H7 (cell line): ENCODE results near the gene GALNTL6. TPM values are rescaled to one million over a fixed set of nuclear protein-coding genes. Genes with fewer than 3 reads are reported as not detected.

Experiments
- DNase-seq: peaks from one replicate; pipeline ENCODE4 v3.0.0; 2012
- H3K27me3 ChIP-seq: 2 replicates; pipeline ENCODE4 v1.6.0; 2011; ENCODE audit warnings: mild to moderate bottlenecking, low read length; ENCODE audit not compliant: control insufficient read depth, insufficient read depth
- H3K36me3 ChIP-seq: replicated peaks from 2 replicates; pipeline ENCODE4 v1.5.1; 2011; ENCODE audit warnings: low read length; ENCODE audit not compliant: control insufficient read depth, insufficient read depth
- H3K4me3 ChIP-seq: 2 replicates; pipeline ENCODE4 v1.5.1; 2011; ENCODE audit warnings: low read depth, mild to moderate bottlenecking, control low read depth, low read length, moderate library complexity; ENCODE audit not compliant: insufficient read depth
- total RNA-seq: library from RNA; depleted of rRNA; stranded (reverse); fragments of >200 nt; shearing (Covaris generic); gene quantifications from 2 replicates; pipeline ENCODE4 v1.2.3, GENCODE V29; 2014

Gene GALNTL6
- total RNA-seq, 1 experiment from 2014 or later = 0.24 TPM

GRCh38 chr4:172680691-172681090 is 867.5 kb downstream of the GALNTL6 start:
- Histone ChIP-seq H3K36me3 (no peaks in the 10 kb centered on the region), H3K27me3 (no peaks in the 10 kb centered on the region), H3K4me3 (no peak overlapping the region)
- DNase-seq = no peak

- no peak overlapping the region for H3K4me3 ChIP-seq
- no peaks in the 10 kb centered on the region for H3K27me3 ChIP-seq
- no peak for DNase-seq
- H3K36me3 ChIP-seq = no peaks in the 10 kb centered on the region
Observed at GRCh38 chr4:172683021-172683420, 869.8 kb downstream of the GALNTL6 start.

GRCh38 chr4:172686021-172686420 is 872.8 kb downstream of the GALNTL6 start:
- no peak overlapping the region for H3K4me3 ChIP-seq
- no peaks in the 10 kb centered on the region for H3K36me3 ChIP-seq
- no peaks in the 10 kb centered on the region for H3K27me3 ChIP-seq
- DNase-seq = no peak

GRCh38 chr4:172688534-172688933 is 875.3 kb downstream of the GALNTL6 start:
- H3K4me3 ChIP-seq = no peak overlapping the region
- no peak for DNase-seq

GRCh38 chr4:172691552-172691951 is 878.3 kb downstream of the GALNTL6 start:
- H3K36me3 ChIP-seq = no peaks in the 10 kb centered on the region
- H3K27me3 ChIP-seq = no peaks in the 10 kb centered on the region
- no peak overlapping the region for H3K4me3 ChIP-seq
- DNase-seq = no peak

More at GRCh38 chr4:172688534-172688933, 875.3 kb downstream of the GALNTL6 start:
- H3K36me3 ChIP-seq = no peaks in the 10 kb centered on the region
- no peaks in the 10 kb centered on the region for H3K27me3 ChIP-seq

- Histone ChIP-seq H3K4me3 (no peak overlapping the region), H3K27me3 (no peaks in the 10 kb centered on the region), H3K36me3 (no peaks in the 10 kb centered on the region)
- DNase-seq = no peak
Observed at GRCh38 chr4:172692701-172693100, 879.5 kb downstream of the GALNTL6 start.

GRCh38 chr4:172698256-172698655 is 885.1 kb downstream of the GALNTL6 start:
- no peak for DNase-seq
- Histone ChIP-seq H3K4me3 (no peak overlapping the region), H3K36me3 (no peaks in the 10 kb centered on the region), H3K27me3 (no peaks in the 10 kb centered on the region)

GRCh38 chr4:172705565-172705964 is 892.4 kb downstream of the GALNTL6 start:
- Histone ChIP-seq H3K27me3 (no peaks in the 10 kb centered on the region), H3K36me3 (no peaks in the 10 kb centered on the region), H3K4me3 (no peak overlapping the region)
- no peak for DNase-seq

GRCh38 chr4:172706000-172706399 is 892.8 kb downstream of the GALNTL6 start:
- H3K36me3 ChIP-seq = no peaks in the 10 kb centered on the region
- no peaks in the 10 kb centered on the region for H3K27me3 ChIP-seq
- no peak overlapping the region for H3K4me3 ChIP-seq
- no peak for DNase-seq

GRCh38 chr4:172707622-172708021 is 894.4 kb downstream of the GALNTL6 start:
- Histone ChIP-seq H3K36me3 (no peaks in the 10 kb centered on the region), H3K4me3 (no peak overlapping the region), H3K27me3 (no peaks in the 10 kb centered on the region)
- DNase-seq = no peak

- no peaks in the 10 kb centered on the region for H3K27me3 ChIP-seq
- H3K36me3 ChIP-seq = no peaks in the 10 kb centered on the region
- H3K4me3 ChIP-seq = no peak overlapping the region
- no peak for DNase-seq
Observed at GRCh38 chr4:172708184-172708583, 895.0 kb downstream of the GALNTL6 start.

GRCh38 chr4:172709376-172709775 is 896.2 kb downstream of the GALNTL6 start:
- H3K36me3 ChIP-seq = no peaks in the 10 kb centered on the region
- H3K4me3 ChIP-seq = no peak overlapping the region
- DNase-seq = peak; percentile 3
- no peaks in the 10 kb centered on the region for H3K27me3 ChIP-seq

GRCh38 chr4:172716291-172716690 is 903.1 kb downstream of the GALNTL6 start:
- Histone ChIP-seq H3K27me3 (no peaks in the 10 kb centered on the region), H3K36me3 (no peaks in the 10 kb centered on the region), H3K4me3 (no peak overlapping the region)
- DNase-seq = no peak

GRCh38 chr4:172721659-172722058 is 908.5 kb downstream of the GALNTL6 start:
- no peaks in the 10 kb centered on the region for H3K36me3 ChIP-seq
- H3K4me3 ChIP-seq = no peak overlapping the region
- no peaks in the 10 kb centered on the region; the same call in 1 of the 2 replicates for H3K27me3 ChIP-seq
- no peak for DNase-seq

GRCh38 chr4:172725581-172725980 is 912.4 kb downstream of the GALNTL6 start:
- DNase-seq = no peak
- Histone ChIP-seq H3K4me3 (no peak overlapping the region), H3K36me3 (no peaks in the 10 kb centered on the region), H3K27me3 (no peaks in the 10 kb centered on the region; the same call in 1 of the 2 replicates)

- Histone ChIP-seq H3K27me3 (no peaks in the 10 kb centered on the region; the same call in 1 of the 2 replicates), H3K36me3 (no peaks in the 10 kb centered on the region), H3K4me3 (no peak overlapping the region)
- no peak for DNase-seq
Observed at GRCh38 chr4:172726001-172726423, 912.8 kb downstream of the GALNTL6 start.
